ENCODE data around the gene FSHR.

DNA sequence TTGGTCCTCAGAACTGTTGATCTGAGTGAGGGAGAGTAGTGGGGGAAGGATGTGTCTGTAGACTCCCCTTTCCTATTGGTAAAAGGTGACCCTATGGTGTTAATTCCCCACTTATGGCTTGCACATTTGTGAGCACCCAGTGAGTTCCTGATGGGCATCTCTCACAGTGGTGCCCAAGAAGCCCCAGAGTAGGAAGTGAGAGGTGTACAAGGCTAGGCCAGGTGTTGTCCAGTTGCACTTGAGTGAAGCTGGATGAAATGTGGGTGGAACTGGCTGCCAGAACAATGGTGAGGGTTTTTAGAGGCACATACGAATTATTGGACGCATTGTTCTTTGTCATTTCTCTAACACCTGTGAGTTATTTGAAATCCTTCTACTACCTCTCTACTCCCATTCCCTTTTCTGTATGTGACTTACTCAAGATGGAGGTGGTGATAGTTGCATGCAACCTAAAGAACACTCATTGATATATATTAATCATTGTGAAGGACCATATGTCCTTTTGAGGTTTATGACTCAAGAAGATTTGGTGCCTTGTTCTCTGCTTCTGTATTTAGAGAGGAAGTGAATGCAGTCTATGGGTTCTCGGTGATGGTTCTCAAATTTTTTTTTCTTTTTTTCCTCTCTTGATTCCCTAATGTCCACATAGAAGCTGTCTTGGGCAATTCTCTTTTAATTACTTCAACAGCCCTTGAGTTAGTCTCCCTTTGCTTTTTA, 162.7 kb downstream of the FSHR start:
- TF ChIP-seq CTCF (conservative IDR thresholded peaks at IDR 0.05) (no peak), EZH2 (IDR thresholded peaks at IDR 0.05; ENCODE audit: low read depth) (no peak)

All from PC-9 (cell line).